WI38 (cell line): Measurements from ENCODE around the gene KRTAP20-4.

Source experiments
- H3K4me3 ChIP-seq: 2 replicates; pipeline ENCODE4 v1.5.1; 2011; ENCODE audit warnings: low read depth, mild to moderate bottlenecking, control low read depth, low read length
- CTCF ChIP-seq: IDR thresholded peaks from 2 replicates; pipeline ENCODE4 v1.5.1; 2012; ENCODE audit warnings: low read depth, mild to moderate bottlenecking, control low read depth, low read length

Gene KRTAP20-4

GRCh38 chr21:30620080-30620479 lies 347 bp upstream of the KRTAP20-4 start:
- H3K4me3 ChIP-seq, result no peak overlapping the region
- TF ChIP-seq CTCF, result no peak

GRCh38 chr21:30623362-30623761 lies 2.9 kb downstream of the KRTAP20-4 start:
- no peak for TF ChIP-seq CTCF
- no peak overlapping the region for H3K4me3 ChIP-seq

- no peak for TF ChIP-seq CTCF
- H3K4me3 ChIP-seq, result no peak overlapping the region
These were observed 5.2 kb downstream of the KRTAP20-4 start for GRCh38 chr21:30625449-30626165.

GRCh38 chr21:30628109-30628508 lies 7.7 kb downstream of the KRTAP20-4 start:
- TF ChIP-seq CTCF, result no peak
- no peak overlapping the region for H3K4me3 ChIP-seq

- H3K4me3 ChIP-seq, result no peak overlapping the region
- TF ChIP-seq CTCF, result no peak
These were observed 8.8 kb downstream of the KRTAP20-4 start for GRCh38 chr21:30629200-30629599.

- TF ChIP-seq CTCF, result no peak
- H3K4me3 ChIP-seq, result no peak within 1 kb of the TSS
These were observed 14.5 kb downstream of the KRTAP20-4 start, which contains the start of gene KRTAP20-2 for GRCh38 chr21:30634906-30635305. Gene KRTAP20-2, plus strand, starts transcription at chr21:30635206. Its CDS starts 58 bp downstream, at chr21:30635264.

GRCh38 chr21:30638686-30639085 lies 18.3 kb downstream of the KRTAP20-4 start:
- no peak for TF ChIP-seq CTCF
- H3K4me3 ChIP-seq, result no peak overlapping the region
